Stimulated activated CD4-positive, alpha-beta T cell treated with anti-CD3 and anti-CD28 coated beads, Interleukin-4, amount 100 ng/mL, for 1 hour (primary cell): ENCODE results near the gene GRIN2C.

ENCODE experiments used
- DNase-seq: peaks from one replicate; pipeline ENCODE4 v3.0.0-alpha.2; 2020

The GRIN2C gene

GRCh38 chr17:74863420-74864296, 4.0 kb upstream of the GRIN2C start:
- DNase-seq, result no peak

DNA sequence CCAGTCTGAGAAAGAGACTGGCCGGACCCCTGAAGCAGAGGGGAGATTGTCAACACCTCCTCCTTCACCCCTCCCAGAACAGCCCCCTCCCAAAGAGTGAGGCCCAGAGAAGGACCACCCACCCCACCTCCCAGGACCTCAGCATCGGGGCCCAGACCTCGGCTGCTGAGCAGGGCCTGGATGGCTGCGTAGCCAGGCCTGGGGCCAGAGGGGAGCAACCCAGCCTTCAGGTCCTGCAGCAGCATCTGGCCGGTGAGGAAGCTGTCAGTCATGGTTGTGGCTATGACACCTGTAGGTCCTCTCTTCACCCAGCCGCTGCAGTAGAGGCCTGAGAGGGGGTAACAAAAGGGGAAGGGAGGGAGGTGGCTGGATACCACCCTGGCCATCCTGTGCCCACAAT, 3.2 kb upstream of the GRIN2C start:
- DNase-seq, result no peak

DNA sequence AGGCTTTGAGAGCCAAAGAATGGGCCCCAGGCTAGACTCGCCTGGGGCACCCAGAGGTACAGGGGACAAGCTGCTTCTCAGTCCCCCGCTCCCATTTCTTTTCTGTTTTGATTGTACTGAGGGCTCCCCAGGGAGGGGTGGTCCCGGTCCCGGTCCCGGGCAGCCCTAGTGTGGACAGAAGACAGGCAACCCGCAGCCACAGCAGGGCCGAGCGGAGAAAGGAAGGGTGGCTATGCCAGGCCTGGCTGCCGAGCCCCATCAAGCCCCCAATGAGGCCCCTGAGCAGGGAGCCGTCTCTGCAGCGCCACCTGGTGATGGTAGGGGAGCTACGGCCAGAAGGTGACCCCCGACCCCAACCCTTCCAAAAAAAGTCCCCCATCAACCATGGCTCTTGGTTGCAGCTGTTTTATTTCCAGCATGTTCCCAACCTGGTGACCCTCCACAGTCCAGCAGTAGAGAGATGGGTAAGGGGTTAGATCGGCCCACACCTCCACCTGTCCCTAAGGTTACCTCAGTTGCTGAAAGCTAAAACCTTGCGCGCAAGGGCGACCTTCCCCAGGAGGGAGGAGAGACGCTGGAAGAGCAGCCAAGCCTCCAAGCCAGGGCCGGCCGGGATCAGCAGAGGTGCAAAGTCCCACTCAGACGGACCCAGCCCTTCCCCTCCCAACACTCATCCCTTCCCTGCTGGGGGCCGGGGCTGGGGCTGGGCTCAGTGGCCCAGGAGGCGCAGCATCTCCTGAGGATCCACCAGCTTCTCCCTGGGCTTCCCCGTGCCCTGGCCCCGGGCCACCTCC, 2.6 kb upstream of the GRIN2C start:
- peak; percentile 79 for DNase-seq

DNA sequence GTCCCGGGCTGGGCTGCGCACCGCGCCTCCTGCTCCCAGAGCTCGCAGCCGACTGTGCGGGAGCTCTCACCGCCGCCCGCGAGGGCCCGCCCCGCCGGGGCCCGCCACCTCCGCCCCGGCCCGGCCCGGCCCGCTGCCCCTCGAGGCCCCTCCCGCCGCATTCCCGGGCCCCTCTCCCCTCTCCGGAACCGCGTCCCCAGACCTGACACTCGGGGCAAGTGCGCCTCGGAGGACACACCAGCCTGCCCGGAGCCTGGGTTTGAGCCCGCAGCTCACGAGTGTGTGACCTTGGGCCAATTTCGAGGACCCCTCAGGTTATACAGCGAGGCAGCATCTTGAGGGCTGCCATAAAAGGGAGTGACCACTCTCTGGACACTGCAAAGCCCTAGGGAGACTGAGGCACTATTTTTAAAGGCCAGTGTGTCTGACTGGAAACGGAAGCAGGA, 2.0 kb upstream of the GRIN2C start:
- no peak for DNase-seq

DNA sequence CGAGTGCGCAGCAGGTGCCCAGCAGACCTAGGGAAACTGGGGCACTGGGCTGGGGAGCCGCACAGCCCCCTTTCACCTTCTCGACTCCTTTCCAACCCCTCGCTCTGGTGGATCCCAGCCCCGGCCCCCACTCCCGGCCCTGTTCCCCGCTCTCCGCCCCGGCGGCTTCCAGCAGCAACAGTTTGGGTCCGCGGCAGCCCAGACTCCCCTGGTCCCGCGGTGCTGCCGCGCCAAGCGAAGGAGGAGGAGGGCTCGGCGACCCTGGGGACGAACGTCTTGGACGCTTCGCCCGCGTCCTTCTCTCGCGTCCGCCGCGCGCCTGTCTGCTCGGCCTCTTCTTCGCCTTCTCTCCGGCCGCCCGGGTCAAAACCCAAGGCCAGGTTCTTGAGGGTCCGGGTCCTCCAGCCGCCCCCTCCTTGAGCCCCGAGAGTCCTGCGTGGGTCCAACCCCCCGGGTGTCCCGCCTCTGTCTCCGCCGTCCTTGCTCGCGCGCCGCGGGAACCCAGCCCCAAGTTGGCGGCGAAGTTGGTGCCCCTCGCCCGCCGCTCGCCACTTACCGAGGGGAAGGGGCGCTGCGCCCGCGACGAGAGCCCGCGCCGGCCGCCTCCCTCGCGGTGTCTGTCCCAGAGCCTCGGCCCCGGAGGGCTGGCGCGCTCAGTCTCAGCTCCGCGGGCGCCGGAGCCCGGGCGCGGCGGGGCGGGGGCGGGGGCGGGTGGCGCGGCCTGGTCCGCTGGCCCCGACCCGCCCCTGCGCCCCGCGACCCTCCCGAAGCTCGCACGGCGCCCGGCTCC, 1.4 kb upstream of the GRIN2C start:
- no peak for DNase-seq

DNA sequence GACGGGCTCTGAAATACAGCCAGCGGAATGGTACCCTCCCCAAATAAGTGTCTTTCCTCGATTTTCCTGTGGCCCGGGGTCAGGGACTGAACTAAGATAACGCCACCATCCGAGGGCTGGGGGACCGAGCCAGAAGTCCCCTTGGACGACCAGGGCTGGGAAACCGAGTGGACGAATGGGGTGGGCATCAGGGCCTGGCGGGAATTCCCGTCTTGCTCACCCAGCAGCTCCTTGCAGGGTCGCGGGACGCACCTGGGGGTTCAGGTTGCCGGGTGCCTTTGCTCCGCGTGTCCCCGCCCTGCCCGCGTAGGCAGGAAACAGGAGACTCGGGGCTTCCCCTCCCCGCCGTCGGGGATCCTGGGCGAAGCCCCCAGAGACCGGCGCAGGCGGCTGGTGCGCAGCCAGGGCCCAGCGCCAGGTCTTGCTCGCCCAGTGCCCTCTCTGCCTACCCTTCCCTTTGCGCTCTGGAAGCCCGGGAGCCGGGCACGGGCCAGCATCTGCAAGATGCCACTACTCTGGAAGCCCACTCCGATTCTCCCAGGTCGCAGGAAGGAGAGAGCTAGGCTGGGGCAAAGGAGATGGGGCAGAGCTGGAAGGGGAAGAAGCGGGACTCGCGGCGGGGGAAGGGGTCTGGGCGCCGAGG, 665 bp upstream of the GRIN2C start:
- no peak for DNase-seq

DNA sequence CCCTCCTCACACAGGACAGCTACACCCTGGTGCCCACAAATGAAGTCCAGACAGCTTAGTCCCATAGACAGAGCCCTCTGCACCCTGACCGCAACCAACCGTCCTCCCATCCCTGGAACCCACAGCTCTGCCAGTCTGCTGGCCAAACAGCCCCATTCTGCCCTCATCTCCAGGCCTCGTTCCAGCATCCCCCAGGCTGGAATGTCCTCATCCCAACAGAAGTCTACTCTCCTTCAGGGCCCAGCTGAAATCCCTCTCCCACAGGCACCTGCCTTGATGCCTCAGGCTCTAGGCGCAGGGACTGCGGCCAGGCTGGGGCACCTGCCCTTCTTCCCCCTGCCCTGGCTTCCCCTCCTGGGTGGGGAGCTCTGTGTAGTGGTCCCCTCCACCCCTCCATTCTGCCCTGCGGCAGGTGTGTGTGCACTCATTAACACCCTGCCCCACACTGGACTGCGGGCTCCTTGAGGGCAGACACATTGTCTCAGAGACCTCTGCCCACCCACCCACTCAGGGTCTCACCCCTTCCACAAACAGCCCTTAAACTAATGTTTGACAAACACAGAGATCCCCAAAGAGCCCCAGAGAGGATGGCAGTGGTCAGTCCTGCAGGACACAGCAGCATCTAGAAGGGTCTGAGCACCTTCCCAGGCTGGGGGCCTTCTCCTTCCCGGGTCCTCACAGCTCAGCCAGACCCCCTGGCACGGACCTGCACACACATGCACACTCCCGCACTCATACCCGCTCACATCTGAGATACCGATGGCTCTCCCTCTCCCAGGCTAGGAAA, 820 bp downstream of the GRIN2C start:
- DNase-seq, result no peak

DNA sequence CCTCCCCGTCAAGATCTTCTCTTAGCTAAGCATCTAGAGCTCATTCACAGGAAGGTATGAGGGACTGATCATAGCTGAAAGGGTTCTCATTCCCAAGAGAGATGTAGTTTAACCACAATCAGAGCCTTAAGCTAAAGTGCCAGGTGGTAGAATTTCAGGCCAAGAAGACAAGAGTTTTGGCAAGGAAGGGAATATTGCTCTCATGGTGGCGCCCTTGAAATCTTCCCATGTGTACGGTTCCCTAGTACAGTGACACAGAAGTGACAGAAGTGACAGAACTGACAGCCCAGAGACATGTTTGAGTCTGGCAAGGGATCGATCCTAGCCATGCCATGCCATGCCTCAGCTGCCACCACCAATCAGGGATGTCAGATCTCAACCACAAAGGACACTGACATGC, 2.5 kb downstream of the GRIN2C start:
- DNase-seq, result no peak

DNA sequence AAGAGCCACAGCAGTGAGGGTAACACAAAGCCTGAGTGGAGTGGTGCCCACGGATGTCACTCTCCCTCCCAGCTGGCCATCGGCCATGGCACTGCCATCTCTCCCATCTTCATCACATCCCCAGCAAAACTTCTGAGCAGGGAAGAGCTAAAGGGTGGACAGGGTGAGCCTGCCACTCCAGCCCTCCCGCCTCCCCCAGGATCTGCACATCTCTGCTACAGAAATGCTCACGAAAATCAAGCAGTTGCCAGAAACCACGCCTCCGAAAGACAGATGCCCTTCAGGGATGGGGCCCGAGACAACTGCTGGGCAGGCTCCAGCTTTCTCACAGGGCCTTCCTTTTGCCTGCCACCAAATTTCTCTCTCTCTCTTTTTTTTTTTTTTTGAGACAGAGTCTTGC, 3.6 kb downstream of the GRIN2C start:
- DNase-seq, result no peak

- DNase-seq, result no peak
Observed at GRCh38 chr17:74855323-74855722, 4.4 kb downstream of the GRIN2C start.

DNA sequence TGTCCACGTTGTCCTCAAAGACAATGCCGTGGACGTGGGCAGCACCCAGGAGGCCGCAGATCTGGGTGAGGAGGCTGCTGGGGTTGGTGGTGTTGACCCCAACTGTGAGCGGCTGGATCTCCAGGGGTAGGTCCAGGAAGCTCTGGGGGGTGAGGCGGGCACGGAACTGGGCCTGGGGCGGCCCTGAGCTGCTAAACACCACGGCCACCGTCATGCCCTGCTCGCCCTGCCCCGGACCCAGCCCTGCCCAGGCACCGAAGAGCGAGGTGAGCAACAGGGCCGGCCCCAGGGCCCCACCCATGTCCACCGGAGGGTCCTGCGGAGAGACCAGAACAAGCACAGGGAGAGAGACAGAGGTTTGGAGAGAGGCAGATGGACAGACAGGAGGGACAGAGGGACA, 4.9 kb downstream of the GRIN2C start:
- no peak for DNase-seq

DNA sequence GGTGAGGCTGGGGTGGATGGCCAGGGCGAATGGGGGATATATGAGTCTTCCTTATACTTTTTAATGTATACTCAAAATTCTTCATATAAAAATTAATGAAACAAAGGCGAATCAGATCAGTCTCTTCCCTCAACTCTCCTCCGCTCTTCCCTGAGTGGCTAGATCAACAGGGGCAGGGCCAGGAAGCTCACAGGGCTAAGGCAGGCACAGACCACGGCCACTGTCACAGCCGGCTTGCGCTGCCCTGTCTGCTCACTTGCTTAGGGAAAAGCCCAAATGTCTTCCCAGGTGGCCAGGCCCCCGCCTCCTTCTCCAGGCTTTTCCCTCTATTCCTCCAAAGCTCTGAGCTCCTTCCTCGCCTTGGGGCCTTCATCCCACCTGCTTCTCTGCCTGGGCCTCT, 6.0 kb downstream of the GRIN2C start:
- DNase-seq, result no peak

GRCh38 chr17:74853048-74853397, 6.7 kb downstream of the GRIN2C start:
- DNase-seq, result no peak

- peak; percentile 70 for DNase-seq
Observed at GRCh38 chr17:74852237-74853047, 7.2 kb downstream of the GRIN2C start.

DNA sequence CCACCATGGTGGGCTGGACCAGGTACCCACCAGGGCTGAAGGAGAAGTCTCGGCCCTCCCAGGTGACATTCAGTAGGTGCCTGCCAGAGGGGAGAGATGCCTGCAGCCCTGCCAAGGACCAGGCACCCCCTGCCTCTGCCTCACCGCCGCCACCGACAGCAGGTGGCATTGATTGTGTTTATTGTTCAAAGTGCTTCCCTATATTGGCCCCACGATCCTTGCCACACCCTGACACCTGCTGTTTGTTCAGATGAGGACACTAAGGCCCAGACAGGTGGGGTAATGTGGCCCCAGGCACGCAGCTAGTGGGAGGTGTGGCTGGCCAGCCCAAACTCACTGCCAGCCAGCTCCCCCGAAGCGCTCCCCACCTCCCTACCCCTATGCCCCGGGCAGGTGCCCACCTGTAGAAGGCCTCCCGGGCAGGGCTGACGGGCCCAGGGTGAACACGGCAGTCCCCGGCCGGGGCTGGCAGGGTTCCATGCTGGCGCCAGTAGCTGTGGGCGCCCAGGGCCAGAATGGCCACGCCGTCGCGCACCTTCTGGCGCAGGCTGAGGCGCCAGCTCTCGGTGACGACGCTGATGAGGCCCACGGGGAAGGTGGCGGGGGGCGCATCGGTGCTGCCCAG, 8.0 kb downstream of the GRIN2C start:
- no peak for DNase-seq

DNA sequence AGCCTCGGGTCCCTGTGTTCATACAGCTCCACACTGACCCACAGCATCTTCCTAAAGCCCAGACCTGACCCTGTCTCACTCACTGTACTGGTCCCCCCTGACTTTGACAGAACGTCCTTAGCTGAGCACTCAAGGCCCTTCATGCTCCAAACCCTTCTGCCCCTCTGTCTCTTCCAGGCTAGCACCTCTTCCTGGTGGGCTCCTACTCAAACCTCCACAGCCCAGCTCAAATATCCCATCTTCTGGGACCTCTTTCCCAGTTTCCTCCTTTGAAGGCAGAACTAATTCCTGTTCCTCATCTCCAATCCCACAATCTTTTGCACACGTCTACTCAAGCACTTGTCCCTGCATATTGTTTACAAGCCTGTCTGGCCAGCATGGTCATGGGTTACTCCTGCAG, 8.8 kb downstream of the GRIN2C start:
- DNase-seq, result no peak

DNA sequence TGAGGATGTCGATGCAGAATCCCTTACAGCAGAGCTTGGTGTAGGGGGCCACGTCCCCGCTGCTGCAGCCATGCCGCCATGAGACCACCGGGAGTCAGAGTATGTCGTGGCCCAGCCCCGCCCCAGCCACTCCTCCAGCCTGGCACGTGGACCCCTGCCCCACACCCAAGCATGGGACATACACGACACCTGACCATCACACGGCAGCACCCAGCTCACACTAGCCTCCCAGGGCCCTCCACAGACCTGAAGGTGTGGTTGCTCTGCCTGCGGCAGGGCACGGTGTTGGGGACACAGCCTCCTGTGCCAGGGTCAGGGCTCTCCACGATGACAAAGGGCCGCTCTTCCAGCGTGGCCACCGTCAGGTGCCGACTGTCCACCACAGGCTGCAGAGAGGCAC, 9.4 kb downstream of the GRIN2C start:
- DNase-seq, result no peak

DNA sequence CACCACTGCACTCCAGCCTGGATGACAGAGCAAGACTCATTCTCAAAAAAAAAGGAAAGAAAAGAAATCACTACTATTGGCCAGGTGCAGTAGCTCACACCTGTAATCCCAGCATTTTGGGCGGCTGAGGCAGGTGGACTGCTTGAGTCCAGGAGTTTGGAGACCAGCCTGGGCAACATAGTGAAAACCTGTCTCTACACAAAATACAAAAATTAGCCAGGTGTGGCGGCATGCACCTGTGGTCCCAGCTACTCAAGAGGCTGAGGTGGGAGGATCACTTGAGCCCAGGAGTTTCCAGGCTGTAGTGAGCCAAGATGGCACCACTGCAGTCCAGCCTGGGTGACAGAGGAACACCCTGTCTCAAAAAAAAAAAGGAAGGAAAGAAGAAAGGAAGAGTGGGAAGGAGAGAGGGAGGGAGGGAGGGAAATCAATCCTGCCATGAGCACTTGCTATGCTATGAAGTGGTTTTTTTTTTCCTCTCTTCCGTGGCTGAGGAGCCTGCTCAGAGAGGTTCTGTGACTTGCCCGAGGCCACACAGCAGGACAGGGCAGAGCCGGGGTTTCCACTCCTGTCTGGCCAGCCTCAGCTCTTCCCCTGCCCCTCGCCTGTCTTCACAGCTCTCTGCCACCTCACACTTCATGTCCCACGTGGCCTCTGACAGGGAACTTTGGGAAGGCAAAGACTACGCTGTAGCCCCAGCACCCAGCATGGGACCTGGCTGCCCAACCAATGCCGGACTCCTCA, 10.9 kb downstream of the GRIN2C start:
- DNase-seq, result no peak

GRCh38 chr17:74846621-74847020, 13.1 kb downstream of the GRIN2C start:
- DNase-seq, result no peak

GRCh38 chr17:74843352-74843627, 16.4 kb downstream of the GRIN2C start:
- DNase-seq, result no peak
